CD4-positive, alpha-beta T cell treated with Interleukin-12 subunit alpha and Interleukin-12 subunit beta, for 1 hour (primary cell): ENCODE measurements around the gene AP2A1.

Experiments used
- DNase-seq: peaks from one replicate; pipeline ENCODE4 v3.0.0-alpha.2; 2020

Gene AP2A1

GRCh38 chr19:49840736-49841249 lies 74.0 kb downstream of the AP2A1 start:
- no peak for DNase-seq

- DNase-seq: no peak
Observed at GRCh38 chr19:49843265-49843664, 76.5 kb downstream of the AP2A1 start.

GRCh38 chr19:49844138-49845095 lies 77.6 kb downstream of the AP2A1 start:
- DNase-seq: no peak

GRCh38 chr19:49845414-49845813 lies 78.6 kb downstream of the AP2A1 start:
- DNase-seq: no peak

- DNase-seq: no peak
Observed at GRCh38 chr19:49846408-49846807, 79.6 kb downstream of the AP2A1 start.

GRCh38 chr19:49847731-49848696 lies 81.2 kb downstream of the AP2A1 start:
- DNase-seq: peak; percentile 54

- no peak for DNase-seq
Observed at GRCh38 chr19:49848938-49849337, 82.1 kb downstream of the AP2A1 start.

- no peak for DNase-seq
Observed at GRCh38 chr19:49849433-49850220, 82.8 kb downstream of the AP2A1 start.

- DNase-seq: no peak
Observed at GRCh38 chr19:49850221-49850486, 83.4 kb downstream of the AP2A1 start.

- peak; percentile 91 for DNase-seq
Observed at GRCh38 chr19:49850487-49851342, 83.9 kb downstream of the AP2A1 start, which contains the start of gene PTOV1. Gene PTOV1 (plus strand): TSS chr19:49851159.

GRCh38 chr19:49851456-49852259 lies 84.9 kb downstream of the AP2A1 start:
- DNase-seq: peak; percentile 47

- DNase-seq: no peak
Observed at GRCh38 chr19:49852631-49853126, 85.9 kb downstream of the AP2A1 start.

- DNase-seq: no peak
Observed at GRCh38 chr19:49853852-49854377, 87.1 kb downstream of the AP2A1 start.

GRCh38 chr19:49854378-49855263 lies 87.8 kb downstream of the AP2A1 start:
- DNase-seq: no peak

GRCh38 chr19:49855277-49855675 lies 88.5 kb downstream of the AP2A1 start:
- no peak for DNase-seq

- no peak for DNase-seq
Observed at GRCh38 chr19:49855676-49856573, 89.1 kb downstream of the AP2A1 start.

GRCh38 chr19:49856574-49857021 lies 89.8 kb downstream of the AP2A1 start:
- DNase-seq: no peak
